HS-5 (cell line): ENCODE measurements around the gene FKBP15.
"Not testable (repeated sequence)": the region's sequence is repeated elsewhere in the genome, so short reads cannot be mapped to it uniquely, and the experiment has no call there.

Experiments used
- DNase-seq: peaks from one replicate; pipeline ENCODE4 v3.0.0-alpha.2; 2012; ENCODE audit warnings: low read depth

FKBP15 gene

DNA sequence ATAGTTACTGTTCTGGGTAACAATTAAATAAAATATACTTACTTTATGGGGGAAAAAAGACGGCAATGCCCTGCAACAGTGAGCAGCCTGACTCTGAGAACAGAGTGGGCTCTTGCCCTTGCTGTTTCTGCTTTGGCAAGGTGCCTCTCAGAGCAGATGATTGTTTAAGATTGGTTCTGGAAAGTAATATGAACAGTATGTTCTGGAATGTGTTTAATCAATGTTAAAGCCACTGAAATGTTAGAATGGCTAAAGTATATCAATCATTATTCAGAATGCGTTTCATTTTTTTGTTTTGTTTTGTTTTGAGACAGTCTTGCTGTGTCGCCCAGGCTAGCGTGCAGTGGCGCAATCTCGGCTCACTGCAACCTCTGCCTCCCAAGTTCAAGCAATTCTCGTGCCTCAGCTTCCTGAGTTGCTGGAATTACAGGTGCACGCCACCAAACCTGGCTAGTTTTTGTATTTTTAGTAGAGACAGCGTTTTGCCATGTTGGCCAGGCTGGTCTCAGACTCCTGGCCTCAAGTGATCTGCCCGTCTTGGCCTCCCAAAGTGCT, 14.7 kb upstream of the FKBP15 start:
- not testable (repeated sequence) for DNase-seq

DNA sequence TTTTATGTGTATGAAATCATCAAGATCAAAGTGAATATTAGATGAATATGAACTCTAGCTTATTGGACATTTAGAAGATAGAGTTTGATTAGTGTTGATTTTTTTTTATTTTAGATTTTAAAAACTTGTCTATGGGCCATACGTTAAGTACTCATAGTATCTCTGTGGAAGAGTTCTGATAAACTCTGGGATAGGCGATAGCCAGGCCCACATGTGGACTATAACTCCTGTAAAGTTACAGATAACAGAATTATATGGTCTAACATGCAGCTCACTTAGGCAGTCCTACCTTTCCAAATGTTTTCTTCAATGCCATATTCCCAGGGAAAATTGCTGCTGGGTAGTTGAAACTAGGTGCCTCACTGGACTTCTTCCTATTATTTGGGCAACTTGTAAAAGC, 10.6 kb upstream of the FKBP15 start:
- DNase-seq: no peak

DNA sequence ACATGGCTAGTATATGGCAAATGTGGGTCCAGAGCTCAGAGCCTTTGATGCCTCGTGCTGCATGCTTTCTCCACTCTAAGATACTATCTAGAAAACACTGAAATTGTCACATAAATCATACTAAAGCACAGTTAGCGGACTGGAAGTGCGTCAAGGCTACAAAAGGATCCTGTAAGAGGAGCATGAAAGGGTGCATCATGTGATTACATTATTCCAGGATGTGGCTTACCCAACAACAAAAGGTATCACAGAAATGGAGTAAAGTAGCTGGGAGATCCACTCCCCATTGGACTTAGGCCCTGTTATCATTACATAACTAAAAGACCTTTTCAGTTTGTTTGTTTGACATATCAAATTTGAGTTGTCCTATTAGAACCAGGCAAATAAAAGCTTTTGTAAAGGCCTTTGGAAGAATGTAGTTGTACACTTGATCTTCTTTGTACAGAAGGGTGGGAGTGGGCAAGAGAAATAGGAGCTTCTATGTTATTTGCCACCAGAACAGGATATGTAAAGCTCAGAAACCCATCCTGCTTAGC, 7.1 kb upstream of the FKBP15 start:
- no peak for DNase-seq

- no peak for DNase-seq
Measured at GRCh38 chr9:113227436-113227835, 6.4 kb upstream of the FKBP15 start.

- no peak for DNase-seq
Measured at GRCh38 chr9:113223963-113224362, 2.9 kb upstream of the FKBP15 start.

- DNase-seq: no peak
Measured at GRCh38 chr9:113222482-113222841, 1.4 kb upstream of the FKBP15 start.

- DNase-seq: no peak
Measured at GRCh38 chr9:113221800-113222481, 864 bp upstream of the FKBP15 start.

GRCh38 chr9:113220467-113221002, 542 bp downstream of the FKBP15 start:
- DNase-seq: no peak

DNA sequence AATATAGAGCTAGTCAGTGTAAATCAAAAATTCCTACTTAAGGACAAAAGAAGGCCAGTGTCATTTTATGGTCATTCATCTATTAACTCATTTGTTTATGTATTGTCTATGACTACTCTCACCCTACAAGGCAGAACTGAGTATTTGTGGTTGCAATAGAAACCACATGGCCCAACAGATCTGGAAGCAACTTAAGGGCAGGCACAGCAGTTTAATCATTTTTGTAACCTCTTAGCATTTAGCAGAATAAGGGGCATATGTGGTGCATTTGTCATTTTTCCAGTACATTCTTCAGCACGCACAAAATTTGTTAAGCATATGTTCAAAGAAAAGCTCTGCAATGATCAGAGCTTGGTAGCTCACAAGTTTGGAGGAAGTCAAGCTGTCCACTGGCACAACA, 1.1 kb downstream of the FKBP15 start:
- DNase-seq: no peak

DNA sequence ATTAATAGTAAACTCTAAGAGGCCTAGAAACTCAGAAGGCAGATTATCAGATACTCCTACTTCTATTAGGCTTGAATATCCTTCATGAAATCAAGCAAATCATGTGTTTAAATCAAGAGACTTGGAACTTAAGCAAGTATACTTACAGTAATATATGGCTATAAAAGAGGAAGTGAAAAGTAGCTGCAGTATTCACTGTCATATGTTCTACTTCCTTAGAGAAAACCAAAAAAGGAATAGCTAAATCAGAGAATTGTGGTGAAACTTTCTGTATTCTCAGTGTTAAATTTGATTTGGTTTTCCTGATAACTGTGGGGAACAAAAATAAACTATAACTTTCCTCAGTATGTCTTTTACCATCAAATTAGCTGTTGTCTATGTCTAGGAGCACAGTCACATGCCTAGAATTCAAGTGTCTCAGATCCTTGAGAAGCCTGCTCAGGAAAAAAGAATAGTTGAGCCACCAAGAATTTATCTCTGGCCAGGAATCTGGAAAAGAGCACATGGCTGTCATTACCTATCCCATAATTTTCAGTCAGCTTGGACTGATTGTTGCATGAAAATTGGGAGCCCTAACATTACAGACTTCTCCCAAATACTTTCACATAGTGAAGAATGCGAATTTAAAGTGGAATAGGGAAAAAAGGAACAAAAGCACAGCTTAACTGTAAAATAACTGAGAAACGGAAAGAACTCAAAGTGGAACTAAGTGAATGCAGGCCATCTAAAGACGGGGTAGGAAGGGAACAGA, 1.7 kb downstream of the FKBP15 start:
- DNase-seq: no peak

DNA sequence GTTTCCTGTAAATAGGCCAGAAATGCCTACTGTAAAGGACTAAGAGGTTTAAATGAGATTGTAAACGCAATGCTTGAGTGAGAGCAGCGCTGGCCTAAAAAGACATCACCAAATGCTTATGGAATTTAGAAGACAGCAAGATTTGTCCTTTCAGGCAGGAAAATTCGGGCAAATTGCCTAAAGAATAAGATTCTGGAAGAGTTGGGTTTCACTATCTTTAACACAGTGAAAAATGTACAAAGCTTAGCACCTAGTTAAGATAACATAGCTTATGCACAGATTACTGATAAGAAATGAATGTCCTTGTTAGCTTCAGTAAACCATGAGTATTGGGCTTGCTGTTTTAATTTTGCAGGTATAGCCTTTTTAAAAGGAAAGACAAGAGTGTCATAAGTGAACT, 4.7 kb downstream of the FKBP15 start:
- no peak for DNase-seq

GRCh38 chr9:113215132-113215531, 5.9 kb downstream of the FKBP15 start:
- no peak for DNase-seq

DNA sequence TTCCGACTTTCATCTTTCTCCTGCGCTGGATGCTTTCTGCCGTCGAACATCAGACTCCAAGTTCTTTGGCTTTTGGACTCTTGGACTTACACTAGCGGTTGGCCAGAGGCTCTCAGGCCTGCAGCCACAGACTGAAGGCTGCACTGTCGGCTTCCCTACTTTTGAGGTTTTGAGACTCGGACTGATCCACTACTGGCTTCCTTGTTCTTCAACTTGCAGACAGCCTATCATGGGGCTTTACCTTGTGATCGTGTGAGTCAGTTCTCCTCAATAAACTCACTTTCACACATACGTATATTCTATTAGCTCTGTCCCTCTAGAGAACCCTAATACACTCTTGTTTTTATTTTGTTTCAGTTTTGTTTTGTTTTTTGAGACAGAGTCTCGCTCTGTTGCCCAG, 10.3 kb downstream of the FKBP15 start:
- no peak for DNase-seq

GRCh38 chr9:113205861-113206260, 15.2 kb downstream of the FKBP15 start:
- DNase-seq: no peak

DNA sequence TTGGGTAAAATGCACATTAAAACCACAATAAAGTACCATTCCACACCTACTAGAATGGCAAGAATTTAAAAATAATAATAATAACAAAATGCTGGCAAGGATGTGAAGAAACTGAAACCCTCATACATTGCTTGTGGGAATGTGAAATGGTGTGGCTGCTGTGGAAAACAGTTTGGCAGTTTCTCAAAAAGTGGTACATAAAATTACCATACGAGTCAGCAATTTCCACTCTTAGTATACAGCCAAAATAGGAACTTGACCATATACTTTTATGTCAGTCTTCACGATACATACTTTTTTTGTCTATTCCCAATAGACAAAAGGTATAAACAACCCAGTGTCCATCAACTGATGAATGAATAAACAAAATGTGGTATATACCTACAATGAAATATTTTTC, 15.6 kb downstream of the FKBP15 start:
- DNase-seq: no peak

DNA sequence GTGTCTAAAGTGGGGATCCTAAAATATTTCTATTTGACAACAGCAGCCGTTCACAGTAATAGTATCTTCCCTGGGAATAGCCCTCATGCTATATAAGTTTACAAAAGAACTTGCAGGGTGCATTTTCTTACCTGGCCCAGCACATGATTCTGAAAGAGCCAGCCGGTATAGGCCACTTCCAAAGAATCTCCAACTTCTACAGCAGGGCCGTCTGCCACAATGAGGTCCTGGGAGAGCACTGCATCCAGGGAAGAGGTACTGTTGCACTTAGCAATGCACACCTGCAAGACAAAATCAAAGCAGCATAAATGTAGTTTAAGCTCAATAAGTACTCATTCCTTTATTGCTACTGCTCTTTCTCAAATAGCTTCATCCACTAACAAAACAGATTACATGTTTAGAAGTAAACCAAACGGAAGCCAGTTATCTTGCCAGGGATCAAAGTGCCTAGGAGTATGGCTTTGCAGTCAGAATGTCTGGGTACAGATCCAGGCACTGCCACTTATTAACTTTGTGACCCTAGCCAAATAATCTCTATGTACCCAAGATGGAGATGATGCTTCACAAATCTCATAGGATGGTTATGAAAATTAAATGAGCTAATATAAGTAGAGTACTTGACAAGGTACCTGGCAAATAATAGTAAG, 21.3 kb downstream of the FKBP15 start:
- DNase-seq: no peak

DNA sequence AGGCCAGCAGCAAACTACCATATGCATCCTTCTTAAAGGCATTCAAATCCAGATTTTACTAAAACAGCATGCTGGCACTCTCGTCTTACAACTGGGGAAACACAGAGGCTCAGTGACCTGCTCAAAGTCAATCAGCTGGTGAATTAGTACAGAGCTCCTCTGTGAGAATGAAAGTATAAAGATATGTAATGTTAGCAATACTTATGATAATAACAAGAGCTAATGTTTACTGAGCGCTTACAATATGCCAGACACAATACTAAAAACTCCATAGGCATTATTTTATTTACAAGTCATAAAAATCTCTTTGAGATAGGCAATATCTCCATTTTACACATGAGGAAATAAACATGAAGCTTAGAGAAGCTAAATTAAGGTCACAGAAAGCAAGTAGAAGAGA, 28.6 kb downstream of the FKBP15 start:
- DNase-seq: no peak

GRCh38 chr9:113187929-113188595, 33.0 kb downstream of the FKBP15 start:
- peak; percentile 94 for DNase-seq

DNA sequence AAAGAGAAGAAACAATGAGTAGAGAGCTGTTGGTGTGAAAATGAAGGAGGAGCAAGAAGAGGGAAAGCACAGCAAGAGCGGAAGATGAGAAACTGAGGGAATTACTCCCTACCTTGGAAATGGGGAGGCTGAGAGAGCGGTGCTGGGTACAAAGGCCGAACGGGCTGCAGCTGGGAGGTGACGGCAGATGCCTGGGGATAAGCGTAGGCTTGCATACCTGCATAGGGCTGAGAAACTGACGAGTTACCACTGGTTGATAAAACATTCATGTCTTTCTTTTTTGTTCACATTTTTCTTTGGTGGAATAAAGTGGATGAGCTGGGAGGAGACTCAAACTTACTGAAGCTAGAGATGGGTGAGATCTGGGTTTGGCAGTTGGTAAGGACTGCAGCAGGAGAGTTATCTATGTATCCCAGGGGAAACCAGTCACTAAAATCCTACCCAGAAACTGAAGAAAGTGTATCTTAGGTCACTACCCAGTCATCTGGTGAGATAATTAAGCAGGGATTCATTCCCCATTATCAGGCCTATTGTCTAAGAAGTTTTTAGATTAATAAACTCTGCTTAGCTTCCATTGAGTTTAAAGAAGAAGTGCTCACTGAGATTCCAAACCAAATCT, 34.8 kb downstream of the FKBP15 start:
- DNase-seq: no peak

GRCh38 chr9:113185271-113185670, 35.8 kb downstream of the FKBP15 start:
- no peak for DNase-seq

DNA sequence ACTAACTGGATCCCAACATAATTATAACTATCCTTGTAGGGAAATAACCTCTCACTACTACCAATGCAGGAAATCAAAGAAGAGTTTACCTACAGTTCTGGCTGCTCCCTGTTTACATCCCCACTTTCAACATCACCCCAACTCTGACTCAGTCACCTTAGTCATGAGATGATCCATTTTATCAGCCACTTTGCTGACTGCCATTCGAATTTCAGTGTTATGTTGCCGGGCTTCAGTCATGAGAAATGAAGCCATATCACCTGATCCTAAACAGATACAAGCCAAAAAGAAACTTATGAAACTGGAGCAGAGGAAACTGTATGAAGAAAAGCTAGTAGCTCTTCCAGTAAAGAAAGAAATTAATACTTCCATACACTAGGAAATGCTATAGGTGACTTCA, 36.5 kb downstream of the FKBP15 start:
- peak; percentile 20 for DNase-seq
